GM18526 (cell line): ENCODE data around the gene PLCB4.

ENCODE experiments used
- POLR2A ChIP-seq: IDR thresholded peaks from 3 replicates; pipeline ENCODE4 v1.6.1; 2011; ENCODE audit not compliant: insufficient read length; ENCODE audit errors: extremely low read depth

PLCB4 gene

GRCh38 chr20:9200620-9201019 is 131.7 kb downstream of the PLCB4 start:
- no peak for TF ChIP-seq POLR2A

GRCh38 chr20:9202420-9203080 is 133.7 kb downstream of the PLCB4 start:
- TF ChIP-seq POLR2A, result no peak

DNA sequence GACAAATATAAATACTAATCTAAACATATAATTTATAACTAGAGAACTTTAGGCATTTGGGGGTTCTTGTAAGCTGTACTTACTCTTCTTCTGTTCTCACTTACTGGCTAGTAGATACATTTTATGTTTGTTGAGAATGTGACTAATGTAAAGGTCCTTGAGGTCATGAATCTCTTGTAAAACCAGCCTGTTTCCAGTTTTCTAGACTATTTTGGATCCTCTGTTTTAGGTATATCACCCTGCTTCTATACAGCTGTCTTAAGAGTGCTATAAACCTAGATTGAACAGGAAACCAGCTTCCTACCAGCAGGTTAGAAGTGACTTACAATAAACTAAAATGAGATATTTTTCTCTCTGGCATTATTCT is 134.2 kb downstream of the PLCB4 start:
- no peak for TF ChIP-seq POLR2A

GRCh38 chr20:9204979-9205378 is 136.1 kb downstream of the PLCB4 start:
- no peak for TF ChIP-seq POLR2A

- no peak for TF ChIP-seq POLR2A
Measured at GRCh38 chr20:9206486-9206885, 137.6 kb downstream of the PLCB4 start.

GRCh38 chr20:9207253-9207652 is 138.4 kb downstream of the PLCB4 start:
- TF ChIP-seq POLR2A, result no peak

GRCh38 chr20:9210356-9210755 is 141.5 kb downstream of the PLCB4 start:
- TF ChIP-seq POLR2A, result no peak

DNA sequence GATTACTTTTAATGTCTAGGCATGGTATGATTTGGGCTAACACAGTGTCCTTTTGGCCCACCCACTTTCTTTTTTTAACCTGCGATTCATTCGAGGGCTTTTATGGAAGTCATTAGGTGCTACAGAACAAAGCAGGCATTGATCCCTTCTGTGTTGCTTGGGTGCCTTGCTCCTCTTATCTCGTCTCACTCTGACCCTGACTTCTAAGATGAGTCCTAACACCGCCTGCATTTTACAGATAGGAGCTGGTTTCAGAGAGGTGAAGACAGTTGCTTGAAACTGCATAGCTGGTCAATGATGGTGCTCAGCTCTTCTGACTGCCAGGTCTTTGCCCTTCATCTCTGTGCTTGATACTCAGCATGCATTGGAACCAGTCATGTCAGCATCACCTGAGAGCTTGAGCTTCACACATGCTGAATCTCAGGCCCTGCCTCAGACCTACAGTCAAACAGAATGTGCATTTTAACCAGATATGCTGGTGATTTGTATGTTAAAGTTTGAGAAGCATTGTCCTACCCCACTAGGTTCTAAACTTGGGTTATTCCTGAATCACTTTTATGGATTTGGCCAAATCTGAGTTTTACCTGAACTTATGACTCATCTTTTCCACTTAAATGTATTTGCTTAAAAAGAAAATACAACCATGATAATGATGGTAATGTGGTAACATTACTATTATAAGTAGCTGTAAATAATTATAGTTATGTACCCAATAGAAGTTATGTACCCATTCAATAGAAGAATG is 142.3 kb downstream of the PLCB4 start:
- TF ChIP-seq POLR2A, result no peak

- no peak for TF ChIP-seq POLR2A
Measured at GRCh38 chr20:9212735-9213134, 143.8 kb downstream of the PLCB4 start.

DNA sequence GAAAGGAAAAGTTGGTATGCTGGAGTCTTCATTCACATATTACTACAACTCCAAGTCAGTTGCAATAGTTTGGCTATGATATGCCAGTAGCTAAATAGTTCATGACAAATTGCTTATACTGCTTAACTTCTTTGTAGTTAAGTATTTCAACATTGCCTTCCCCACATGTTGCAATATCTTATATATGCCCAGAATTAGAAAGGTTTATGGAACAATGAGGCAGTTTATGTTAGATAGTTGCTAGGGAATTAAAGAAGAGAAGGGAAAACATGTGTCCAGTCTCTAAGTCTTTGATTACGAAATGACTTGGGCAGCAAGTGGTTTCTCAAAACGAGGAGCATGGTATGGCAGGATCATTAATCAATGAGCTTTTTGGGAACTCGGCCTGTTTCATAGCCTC is 145.8 kb downstream of the PLCB4 start:
- no peak for TF ChIP-seq POLR2A

- TF ChIP-seq POLR2A, result no peak
Measured at GRCh38 chr20:9215539-9215938, 146.7 kb downstream of the PLCB4 start.

DNA sequence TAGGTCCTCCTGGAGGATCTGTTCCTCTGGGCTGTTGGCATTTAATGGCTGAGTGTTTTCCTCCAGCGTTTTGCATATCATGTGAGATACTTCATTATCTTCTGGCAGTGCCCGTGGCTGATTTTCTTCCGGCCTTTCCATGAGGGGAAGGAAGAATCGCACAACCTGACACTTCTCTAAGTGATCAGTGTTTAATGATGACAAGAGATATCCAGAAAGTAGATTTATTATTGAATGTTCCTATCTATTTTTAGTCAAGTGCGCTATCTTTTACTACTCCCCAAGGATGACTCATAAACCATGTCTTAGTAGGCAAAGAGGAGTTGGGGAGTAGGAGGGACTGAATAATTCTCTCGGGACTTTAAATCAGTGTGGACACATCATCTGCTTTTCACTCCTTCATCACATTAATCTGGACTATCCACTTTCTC is 149.7 kb downstream of the PLCB4 start:
- TF ChIP-seq POLR2A, result no peak

DNA sequence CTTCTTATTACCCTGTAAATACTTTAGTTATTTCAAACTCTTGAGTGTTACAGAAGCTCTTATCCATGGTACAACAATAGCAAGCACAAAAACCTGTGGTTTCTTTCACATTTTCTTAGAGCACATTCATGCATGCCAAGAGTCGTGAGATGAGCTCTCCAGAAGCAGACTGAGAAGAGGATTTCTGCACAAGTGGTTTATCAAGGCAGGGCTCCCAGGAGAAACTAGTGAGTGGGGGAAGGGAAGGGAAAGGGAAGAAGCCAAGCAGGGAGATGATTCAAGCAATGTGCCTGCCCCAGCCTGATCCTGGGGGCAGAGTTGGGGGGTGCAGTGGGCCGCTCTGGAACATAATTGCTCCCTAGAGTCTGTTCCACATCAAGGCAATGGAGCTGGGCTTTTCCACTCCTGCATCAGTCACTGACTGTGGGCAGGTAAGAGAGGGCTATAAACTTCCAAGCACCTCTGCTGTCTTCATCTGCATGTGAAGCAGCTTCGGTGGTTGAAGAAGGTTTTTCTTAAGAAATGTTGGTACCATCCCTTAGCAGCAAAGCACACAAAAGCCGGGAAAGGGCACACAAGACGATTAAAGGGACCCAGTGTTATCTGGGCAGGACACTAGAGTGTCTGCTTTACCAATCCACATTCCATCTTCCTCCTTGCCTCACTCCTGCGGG is 152.1 kb downstream of the PLCB4 start:
- TF ChIP-seq POLR2A, result no peak

- no peak for TF ChIP-seq POLR2A
Measured at GRCh38 chr20:9223296-9223695, 154.4 kb downstream of the PLCB4 start.

- no peak for TF ChIP-seq POLR2A
Measured at GRCh38 chr20:9225879-9226278, 157.0 kb downstream of the PLCB4 start.
